Measurements from ENCODE around the gene DNAH12. TPM values are rescaled to one million over a fixed set of nuclear protein-coding genes. Genes with fewer than 3 reads are reported as not detected.

Gene DNAH12
- total and polyA plus RNA-seq, 2 of the 13 experiments (the other 11 are each of a cell fraction or from before 2014, with no cell fraction given): 0.11 TPM

DNA sequence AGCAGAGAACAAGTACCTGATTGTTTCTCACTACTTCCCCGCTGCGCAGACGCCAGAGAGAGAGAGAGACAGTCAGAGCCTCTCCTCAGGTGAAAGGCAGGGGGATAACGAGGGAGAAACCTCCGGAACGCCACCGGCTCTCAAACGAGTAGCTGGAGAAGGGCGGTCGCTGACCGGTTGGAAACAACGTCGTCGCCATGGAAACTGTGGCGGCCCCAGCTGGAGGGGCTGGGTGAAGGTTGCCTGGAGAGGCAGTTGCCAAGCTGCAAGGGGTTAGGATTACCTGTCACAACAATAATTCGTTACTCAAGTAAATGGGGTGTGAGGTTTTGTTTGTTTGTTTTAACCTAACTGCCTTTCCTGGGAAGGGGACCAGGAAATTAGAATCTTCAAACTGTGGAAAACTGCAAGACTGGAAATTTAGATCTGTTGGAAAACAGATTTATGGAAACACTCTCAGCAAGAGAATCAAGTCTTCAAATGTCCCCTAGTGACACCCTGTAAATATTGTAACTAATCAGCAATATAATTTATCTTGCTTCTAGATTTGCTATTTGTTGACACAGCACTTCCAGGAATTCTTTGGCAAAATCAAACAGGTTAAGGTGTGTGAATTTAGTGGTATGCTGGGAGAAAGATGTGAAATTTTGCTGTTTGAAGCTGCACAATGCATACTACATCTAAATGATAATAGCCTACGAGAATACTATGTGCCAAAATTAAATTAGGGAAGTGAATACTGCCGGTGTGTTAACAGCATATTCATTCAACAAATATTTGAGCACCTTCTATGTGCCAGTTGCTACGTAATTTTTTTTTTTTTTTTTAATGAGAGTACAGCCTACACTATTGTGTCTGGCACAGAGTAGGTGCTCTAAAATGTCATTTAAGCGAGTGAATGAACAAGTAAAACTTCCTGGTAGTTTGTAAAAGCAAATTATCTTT is at the start of gene DNAH12 (continued):
- TF ChIP-seq KDM2A (CRISPR knock-in tag; IDR thresholded peaks at IDR 0.05; ENCODE audit: borderline replicate concordance, low read depth) (peak; percentile 47; the same call in 1 of the 2 replicates), SRSF9 (IDR thresholded peaks at IDR 0.05; ENCODE audit: borderline replicate concordance, insufficient read depth, low read depth, low read length, poor library complexity, severe bottlenecking) (no peak), SAP130 (CRISPR knock-in tag; IDR thresholded peaks at IDR 0.05; ENCODE audit: low read depth) (peak; percentile 74), HNRNPLL (IDR thresholded peaks at IDR 0.05; ENCODE audit: low read depth, low read length, poor library complexity, severe bottlenecking) (peak; percentile 55)
- TF ChIP-seq, protein P1, sequence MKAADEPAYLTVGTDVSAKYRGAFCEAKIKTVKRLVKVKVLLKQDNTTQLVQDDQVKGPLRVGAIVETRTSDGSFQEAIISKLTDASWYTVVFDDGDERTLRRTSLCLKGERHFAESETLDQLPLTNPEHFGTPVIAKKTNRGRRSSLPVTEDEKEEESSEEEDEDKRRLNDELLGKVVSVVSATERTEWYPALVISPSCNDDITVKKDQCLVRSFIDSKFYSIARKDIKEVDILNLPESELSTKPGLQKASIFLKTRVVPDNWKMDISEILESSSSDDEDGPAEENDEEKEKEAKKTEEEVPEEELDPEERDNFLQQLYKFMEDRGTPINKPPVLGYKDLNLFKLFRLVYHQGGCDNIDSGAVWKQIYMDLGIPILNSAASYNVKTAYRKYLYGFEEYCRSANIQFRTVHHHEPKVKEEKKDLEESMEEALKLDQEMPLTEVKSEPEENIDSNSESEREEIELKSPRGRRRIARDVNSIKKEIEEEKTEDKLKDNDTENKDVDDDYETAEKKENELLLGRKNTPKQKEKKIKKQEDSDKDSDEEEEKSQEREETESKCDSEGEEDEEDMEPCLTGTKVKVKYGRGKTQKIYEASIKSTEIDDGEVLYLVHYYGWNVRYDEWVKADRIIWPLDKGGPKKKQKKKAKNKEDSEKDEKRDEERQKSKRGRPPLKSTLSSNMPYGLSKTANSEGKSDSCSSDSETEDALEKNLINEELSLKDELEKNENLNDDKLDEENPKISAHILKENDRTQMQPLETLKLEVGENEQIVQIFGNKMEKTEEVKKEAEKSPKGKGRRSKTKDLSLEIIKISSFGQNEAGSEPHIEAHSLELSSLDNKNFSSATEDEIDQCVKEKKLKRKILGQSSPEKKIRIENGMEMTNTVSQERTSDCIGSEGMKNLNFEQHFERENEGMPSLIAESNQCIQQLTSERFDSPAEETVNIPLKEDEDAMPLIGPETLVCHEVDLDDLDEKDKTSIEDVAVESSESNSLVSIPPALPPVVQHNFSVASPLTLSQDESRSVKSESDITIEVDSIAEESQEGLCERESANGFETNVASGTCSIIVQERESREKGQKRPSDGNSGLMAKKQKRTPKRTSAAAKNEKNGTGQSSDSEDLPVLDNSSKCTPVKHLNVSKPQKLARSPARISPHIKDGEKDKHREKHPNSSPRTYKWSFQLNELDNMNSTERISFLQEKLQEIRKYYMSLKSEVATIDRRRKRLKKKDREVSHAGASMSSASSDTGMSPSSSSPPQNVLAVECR (CRISPR knock-in tag; IDR thresholded peaks at IDR 0.05; ENCODE audit: borderline replicate concordance): peak; percentile 62; the same call in 1 of the 2 replicates
- TF ChIP-seq, protein P2, sequence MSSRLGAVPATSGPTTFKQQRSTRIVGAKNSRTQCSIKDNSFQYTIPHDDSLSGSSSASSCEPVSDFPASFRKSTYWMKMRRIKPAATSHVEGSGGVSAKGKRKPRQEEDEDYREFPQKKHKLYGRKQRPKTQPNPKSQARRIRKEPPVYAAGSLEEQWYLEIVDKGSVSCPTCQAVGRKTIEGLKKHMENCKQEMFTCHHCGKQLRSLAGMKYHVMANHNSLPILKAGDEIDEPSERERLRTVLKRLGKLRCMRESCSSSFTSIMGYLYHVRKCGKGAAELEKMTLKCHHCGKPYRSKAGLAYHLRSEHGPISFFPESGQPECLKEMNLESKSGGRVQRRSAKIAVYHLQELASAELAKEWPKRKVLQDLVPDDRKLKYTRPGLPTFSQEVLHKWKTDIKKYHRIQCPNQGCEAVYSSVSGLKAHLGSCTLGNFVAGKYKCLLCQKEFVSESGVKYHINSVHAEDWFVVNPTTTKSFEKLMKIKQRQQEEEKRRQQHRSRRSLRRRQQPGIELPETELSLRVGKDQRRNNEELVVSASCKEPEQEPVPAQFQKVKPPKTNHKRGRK (CRISPR knock-in tag; IDR thresholded peaks at IDR 0.05): no peak
- TF ChIP-seq, protein P3, sequence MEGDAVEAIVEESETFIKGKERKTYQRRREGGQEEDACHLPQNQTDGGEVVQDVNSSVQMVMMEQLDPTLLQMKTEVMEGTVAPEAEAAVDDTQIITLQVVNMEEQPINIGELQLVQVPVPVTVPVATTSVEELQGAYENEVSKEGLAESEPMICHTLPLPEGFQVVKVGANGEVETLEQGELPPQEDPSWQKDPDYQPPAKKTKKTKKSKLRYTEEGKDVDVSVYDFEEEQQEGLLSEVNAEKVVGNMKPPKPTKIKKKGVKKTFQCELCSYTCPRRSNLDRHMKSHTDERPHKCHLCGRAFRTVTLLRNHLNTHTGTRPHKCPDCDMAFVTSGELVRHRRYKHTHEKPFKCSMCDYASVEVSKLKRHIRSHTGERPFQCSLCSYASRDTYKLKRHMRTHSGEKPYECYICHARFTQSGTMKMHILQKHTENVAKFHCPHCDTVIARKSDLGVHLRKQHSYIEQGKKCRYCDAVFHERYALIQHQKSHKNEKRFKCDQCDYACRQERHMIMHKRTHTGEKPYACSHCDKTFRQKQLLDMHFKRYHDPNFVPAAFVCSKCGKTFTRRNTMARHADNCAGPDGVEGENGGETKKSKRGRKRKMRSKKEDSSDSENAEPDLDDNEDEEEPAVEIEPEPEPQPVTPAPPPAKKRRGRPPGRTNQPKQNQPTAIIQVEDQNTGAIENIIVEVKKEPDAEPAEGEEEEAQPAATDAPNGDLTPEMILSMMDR (CRISPR knock-in tag; IDR thresholded peaks at IDR 0.05): 0 out of 2 replicates have a peak, but pooled peaks have one; percentile 13

Measured in HepG2 (cell line).